Measurements from ENCODE around the gene HOXB5. TPM values are rescaled to one million over a fixed set of nuclear protein-coding genes. Genes with fewer than 3 reads are reported as not detected.
A peak's percentile ranks its signal among the peaks of the same experiment; 100 is the strongest.

The HOXB5 gene
- total RNA-seq, 1 donor from 2014 or later = not detected

DNA sequence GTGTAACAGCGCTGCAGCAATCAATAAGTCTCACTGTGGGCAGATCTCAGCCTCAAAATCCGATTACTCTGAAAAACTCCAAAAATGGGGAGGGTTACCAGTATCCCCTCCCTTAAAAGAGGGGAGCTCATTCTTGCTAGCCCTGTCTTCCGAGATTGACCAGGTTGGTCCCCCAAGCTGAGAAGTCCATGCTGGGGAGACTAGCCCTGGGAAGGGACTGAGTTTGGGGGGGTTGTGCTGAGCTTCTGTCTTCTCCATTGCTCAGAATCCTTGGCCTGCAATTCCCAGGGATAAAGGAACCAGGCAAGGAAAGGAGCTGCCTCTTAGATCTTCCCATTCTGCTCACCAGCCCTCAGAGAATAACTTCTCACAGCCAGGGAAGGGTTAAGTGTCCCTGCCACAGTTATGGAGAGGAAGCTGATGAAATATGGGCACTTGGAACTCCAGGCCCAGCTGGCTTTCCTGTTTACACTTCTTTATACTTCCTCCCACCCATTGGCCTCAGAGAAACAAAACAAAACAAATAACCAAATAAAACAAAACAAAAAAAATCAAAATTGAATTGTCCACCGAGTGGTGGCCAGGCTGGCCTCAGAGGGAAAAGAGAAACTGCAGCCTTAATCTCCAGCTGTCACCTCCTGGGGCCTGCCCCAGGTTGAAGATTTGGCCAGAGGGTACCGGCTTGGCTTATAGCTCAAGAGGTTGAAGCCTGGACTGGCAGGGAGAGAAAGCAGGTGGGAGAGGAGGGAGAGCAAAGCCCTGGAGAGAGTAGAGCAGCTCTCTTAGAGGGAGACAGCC, 6.1 kb downstream of the HOXB5 start:
- Histone ChIP-seq H3K79me2 (ENCODE audit: insufficient read depth, low read length) (peaks cover 25% of the 10 kb centered on the region), H3K4me1 (ENCODE audit: insufficient read depth, low read length) (peaks cover 14% of the 10 kb centered on the region), H3K36me3 (ENCODE audit: insufficient read depth, low read length) (no peaks in the 10 kb centered on the region), H3K4me3 (ENCODE audit: insufficient read depth, low read depth, low read length) (no peak overlapping the region), H4K20me1 (ENCODE audit: insufficient read depth, low read length) (no peaks in the 10 kb centered on the region), H3K4me2 (ENCODE audit: low read length) (no peak overlapping the region), H3K9ac (ENCODE audit: low read length) (no peak overlapping the region), H3K9me3 (ENCODE audit: insufficient read depth, low read depth, low read length) (no peaks in the 10 kb centered on the region), H3K27ac (ENCODE audit: low read depth, low read length) (no peak overlapping the region), H2AFZ (ENCODE audit: low read depth, low read length) (no peak overlapping the region), H3K27me3 (ENCODE audit: insufficient read depth, low read length) (peaks cover 74% of the 10 kb centered on the region)
- H3K27ac Mint-ChIP-seq (ENCODE audit: unreplicated experiment) = no peak overlapping the region
- H3K27me3 Mint-ChIP-seq (ENCODE audit: low read depth, unreplicated experiment) = peaks cover 95% of the 10 kb centered on the region
- peaks cover 3% of the 10 kb centered on the region for H3K4me1 Mint-ChIP-seq (ENCODE audit: low read depth, unreplicated experiment)
- no peak for DNase-seq (ENCODE audit: low read depth)
- H3K36me3 Mint-ChIP-seq (ENCODE audit: low read depth, unreplicated experiment) = no peaks in the 10 kb centered on the region
- FAIRE-seq = no peak
- no peak overlapping the region for H3K4me3 Mint-ChIP-seq (ENCODE audit: unreplicated experiment)
- TF ChIP-seq EZH2 (IDR thresholded peaks at IDR 0.05; ENCODE audit: insufficient read depth, low read length) (no peak), CTCF (IDR thresholded peaks at IDR 0.05; ENCODE audit: insufficient read depth, low read depth, low read length) (no peak)
- peaks cover 23% of the 10 kb centered on the region for H3K9me3 Mint-ChIP-seq (ENCODE audit: unreplicated experiment)

- Mint-ChIP-seq H3K4me1 (ENCODE audit: low read depth, unreplicated experiment) (peaks cover 3% of the 10 kb centered on the region), H3K27ac (ENCODE audit: unreplicated experiment) (no peak overlapping the region), H3K9me3 (ENCODE audit: unreplicated experiment) (peaks cover 26% of the 10 kb centered on the region), H3K27me3 (ENCODE audit: low read depth, unreplicated experiment) (peaks cover 99% of the 10 kb centered on the region), H3K36me3 (ENCODE audit: low read depth, unreplicated experiment) (no peaks in the 10 kb centered on the region), H3K4me3 (ENCODE audit: unreplicated experiment) (no peak overlapping the region)
- Histone ChIP-seq H3K27me3 (ENCODE audit: insufficient read depth, low read length) (peaks cover 79% of the 10 kb centered on the region), H3K4me2 (ENCODE audit: low read length) (peak overlapping the region; percentile 90), H4K20me1 (ENCODE audit: insufficient read depth, low read length) (no peaks in the 10 kb centered on the region), H3K27ac (ENCODE audit: low read depth, low read length) (peak overlapping the region; percentile 58), H3K4me3 (ENCODE audit: insufficient read depth, low read depth, low read length) (no peak overlapping the region), H2AFZ (ENCODE audit: low read depth, low read length) (peak overlapping the region; percentile 67), H3K4me1 (ENCODE audit: insufficient read depth, low read length) (peaks cover 14% of the 10 kb centered on the region), H3K9me3 (ENCODE audit: insufficient read depth, low read depth, low read length) (no peaks in the 10 kb centered on the region), H3K9ac (ENCODE audit: low read length) (peak overlapping the region; percentile 74), H3K36me3 (ENCODE audit: insufficient read depth, low read length) (no peaks in the 10 kb centered on the region), H3K79me2 (ENCODE audit: insufficient read depth, low read length) (peaks cover 22% of the 10 kb centered on the region)
- no peak for FAIRE-seq
- no peak for TF ChIP-seq EZH2 (IDR thresholded peaks at IDR 0.05; ENCODE audit: insufficient read depth, low read length)
- no peak for TF ChIP-seq CTCF (IDR thresholded peaks at IDR 0.05; ENCODE audit: insufficient read depth, low read depth, low read length)
- no peak for DNase-seq (ENCODE audit: low read depth)
Observed at GRCh38 chr17:48586355-48587258, 7.0 kb downstream of the HOXB5 start.
